GM12872 (cell line): ENCODE results near the gene PAPSS2.

ENCODE experiments used
- TF ChIP-seq, protein P1 (sequence below): IDR thresholded peaks from 3 replicates; pipeline ENCODE4 v1.5.1; 2011; ENCODE audit warnings: low read depth, mild to moderate bottlenecking, low read length, moderate library complexity; ENCODE audit not compliant: insufficient read depth

The PAPSS2 gene

GRCh38 chr10:87734987-87735827 lies 75.5 kb downstream of the PAPSS2 start:
- TF ChIP-seq, protein P1, sequence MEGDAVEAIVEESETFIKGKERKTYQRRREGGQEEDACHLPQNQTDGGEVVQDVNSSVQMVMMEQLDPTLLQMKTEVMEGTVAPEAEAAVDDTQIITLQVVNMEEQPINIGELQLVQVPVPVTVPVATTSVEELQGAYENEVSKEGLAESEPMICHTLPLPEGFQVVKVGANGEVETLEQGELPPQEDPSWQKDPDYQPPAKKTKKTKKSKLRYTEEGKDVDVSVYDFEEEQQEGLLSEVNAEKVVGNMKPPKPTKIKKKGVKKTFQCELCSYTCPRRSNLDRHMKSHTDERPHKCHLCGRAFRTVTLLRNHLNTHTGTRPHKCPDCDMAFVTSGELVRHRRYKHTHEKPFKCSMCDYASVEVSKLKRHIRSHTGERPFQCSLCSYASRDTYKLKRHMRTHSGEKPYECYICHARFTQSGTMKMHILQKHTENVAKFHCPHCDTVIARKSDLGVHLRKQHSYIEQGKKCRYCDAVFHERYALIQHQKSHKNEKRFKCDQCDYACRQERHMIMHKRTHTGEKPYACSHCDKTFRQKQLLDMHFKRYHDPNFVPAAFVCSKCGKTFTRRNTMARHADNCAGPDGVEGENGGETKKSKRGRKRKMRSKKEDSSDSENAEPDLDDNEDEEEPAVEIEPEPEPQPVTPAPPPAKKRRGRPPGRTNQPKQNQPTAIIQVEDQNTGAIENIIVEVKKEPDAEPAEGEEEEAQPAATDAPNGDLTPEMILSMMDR = peak; percentile 68

- TF ChIP-seq, protein P1 = no peak
Observed at GRCh38 chr10:87739703-87740102, 80.0 kb downstream of the PAPSS2 start.

DNA sequence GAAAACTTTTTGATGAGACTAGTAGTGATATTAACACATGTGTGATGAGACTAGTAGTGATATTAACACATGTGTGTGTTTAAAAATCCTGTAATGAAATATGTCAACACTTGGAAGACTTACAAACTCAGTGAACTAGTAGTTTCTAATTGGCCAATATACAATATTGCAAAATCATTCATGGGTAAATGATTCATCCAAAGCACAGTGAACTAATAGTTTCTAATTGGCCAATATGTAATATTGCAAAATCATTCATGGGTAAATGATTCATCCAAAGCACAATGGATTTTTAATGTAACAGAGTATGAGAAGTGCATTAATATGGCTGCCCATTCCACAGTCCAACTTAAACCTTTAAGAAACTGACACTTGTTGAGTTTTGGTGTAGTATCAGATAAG lies 80.6 kb downstream of the PAPSS2 start:
- TF ChIP-seq, protein P1 = no peak

- TF ChIP-seq, protein P1 = no peak
Observed at GRCh38 chr10:87744606-87745005, 84.9 kb downstream of the PAPSS2 start.

- TF ChIP-seq, protein P1 = no peak
Observed at GRCh38 chr10:87746911-87747310, 87.2 kb downstream of the PAPSS2 start.

DNA sequence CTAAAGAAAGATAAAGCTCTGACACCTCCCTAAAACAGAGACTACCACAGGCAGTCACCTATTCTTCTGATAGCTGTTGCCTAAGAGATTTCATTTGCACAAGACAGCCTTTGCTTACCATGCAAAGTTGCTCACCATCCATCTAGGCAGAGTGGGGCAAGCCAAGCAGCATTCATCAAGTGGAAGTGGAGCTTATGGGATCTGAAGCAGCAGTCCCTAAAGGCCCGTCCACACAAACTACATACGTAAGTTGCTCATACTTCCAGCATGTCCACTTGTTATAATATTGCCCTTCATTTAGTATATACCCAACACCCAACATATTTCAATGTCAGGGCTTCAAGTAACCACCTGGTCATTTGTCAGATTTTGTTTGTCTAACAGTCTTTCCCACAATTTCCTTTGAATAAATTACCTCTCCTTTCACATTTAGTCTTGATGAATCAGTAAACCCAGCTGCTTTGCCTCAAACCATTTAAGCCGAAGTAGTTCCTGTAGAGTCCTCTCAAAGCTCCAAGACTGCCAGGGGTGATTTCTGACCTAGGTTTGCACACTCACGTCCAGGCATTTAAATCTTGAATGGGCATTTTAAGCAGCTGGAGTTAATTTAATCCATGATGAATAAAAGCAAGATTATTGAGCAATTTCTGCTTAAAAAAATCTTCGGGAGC lies 90.5 kb downstream of the PAPSS2 start:
- TF ChIP-seq, protein P1 = no peak

DNA sequence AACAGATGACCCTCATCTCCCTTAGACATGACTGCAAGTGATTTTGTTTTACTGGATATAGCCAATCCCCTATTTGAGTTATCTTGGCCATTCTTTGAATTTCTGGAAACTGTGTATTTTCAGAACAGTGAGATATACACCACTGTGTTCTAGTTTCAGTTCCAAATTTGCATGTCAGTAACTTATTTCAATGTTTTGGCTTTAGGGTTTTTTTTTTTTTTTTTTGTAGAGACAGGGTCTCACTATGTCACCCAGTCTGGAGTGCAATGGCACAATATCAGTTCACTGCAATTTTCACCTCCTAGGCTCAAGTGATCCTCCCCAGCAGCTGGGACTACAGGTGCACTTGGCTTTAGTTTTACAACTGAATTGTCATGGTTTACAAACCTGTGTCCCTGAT lies 91.1 kb downstream of the PAPSS2 start:
- TF ChIP-seq, protein P1 = no peak
